NCI-H526 (cell line): ENCODE measurements around the gene ZBTB45.
"Not testable (repeated sequence)": the region's sequence is repeated elsewhere in the genome, so short reads cannot be mapped to it uniquely, and the experiment has no call there.

Experiments used
- DNase-seq, 2 experiments: peaks; one replicate each; lab custom pipeline; 2025; lab: John Stamatoyannopoulos, UW

Gene ZBTB45

GRCh38 chr19:58510084-58510862 lies 9.3 kb downstream of the ZBTB45 start:
- no peak for DNase-seq

GRCh38 chr19:58509731-58510083 lies 9.9 kb downstream of the ZBTB45 start:
- DNase-seq: no peak

GRCh38 chr19:58507602-58508223 lies 11.9 kb downstream of the ZBTB45 start:
- DNase-seq: not testable (repeated sequence)

- no peak for DNase-seq
Measured at GRCh38 chr19:58500242-58500641, 19.4 kb downstream of the ZBTB45 start.

GRCh38 chr19:58499021-58499927 lies 20.3 kb downstream of the ZBTB45 start:
- peak; percentile 98 to 99 for DNase-seq

- DNase-seq: no peak
Measured at GRCh38 chr19:58498316-58499020, 21.1 kb downstream of the ZBTB45 start.

- no peak for DNase-seq
Measured at GRCh38 chr19:58497634-58498170, 21.9 kb downstream of the ZBTB45 start.

- DNase-seq: no peak
Measured at GRCh38 chr19:58492265-58492664, 27.3 kb downstream of the ZBTB45 start.

GRCh38 chr19:58491393-58491792 lies 28.2 kb downstream of the ZBTB45 start:
- DNase-seq: no peak

- DNase-seq: not testable (repeated sequence)
Measured at GRCh38 chr19:58484349-58484748, 35.3 kb downstream of the ZBTB45 start.

GRCh38 chr19:58483776-58484175 lies 35.8 kb downstream of the ZBTB45 start:
- DNase-seq: no peak

GRCh38 chr19:58482372-58482771 lies 37.2 kb downstream of the ZBTB45 start:
- DNase-seq: no peak

- no peak for DNase-seq
Measured at GRCh38 chr19:58480831-58481230, 38.8 kb downstream of the ZBTB45 start.

- no peak for DNase-seq
Measured at GRCh38 chr19:58480481-58480830, 39.2 kb downstream of the ZBTB45 start.

- DNase-seq: no peak
Measured at GRCh38 chr19:58479736-58480480, 39.7 kb downstream of the ZBTB45 start.

- DNase-seq: no peak
Measured at GRCh38 chr19:58479303-58479702, 40.3 kb downstream of the ZBTB45 start.

GRCh38 chr19:58477871-58478270 lies 41.7 kb downstream of the ZBTB45 start:
- DNase-seq: no peak

GRCh38 chr19:58477130-58477529 lies 42.5 kb downstream of the ZBTB45 start:
- no peak for DNase-seq

GRCh38 chr19:58476498-58477015 lies 43.1 kb downstream of the ZBTB45 start:
- DNase-seq: peak in 1 of 2 experiments; percentile 30

- DNase-seq: peak; percentile 93 to 98
Measured at GRCh38 chr19:58475714-58476497, 43.7 kb downstream of the ZBTB45 start, which contains the start of gene ZNF446. Gene ZNF446, plus strand, starts transcription at chr19:58476352. Its CDS starts 867 bp downstream, at chr19:58477219.
